GM19035 (cell line): ENCODE measurements around the gene TLE7.
A peak's percentile ranks its signal among the peaks of the same experiment; 100 is the strongest.

Experiments used
- ATAC-seq: cut with Tn5 transposase; IDR thresholded peaks from one replicate; pipeline ENCODE4 v1.9.1; 2021; ENCODE audit not compliant: unreplicated experiment

TLE7 gene

GRCh38 chr16:71414038-71414437 lies 27.8 kb downstream of the TLE7 start:
- ATAC-seq, result no peak

- no peak for ATAC-seq
These were observed 28.5 kb downstream of the TLE7 start for GRCh38 chr16:71413341-71413740.

GRCh38 chr16:71412270-71413160 lies 29.3 kb downstream of the TLE7 start:
- peak; percentile 67 for ATAC-seq

GRCh38 chr16:71410146-71410545 lies 31.7 kb downstream of the TLE7 start:
- no peak for ATAC-seq

- no peak for ATAC-seq
These were observed 32.7 kb downstream of the TLE7 start for GRCh38 chr16:71409011-71409775.

GRCh38 chr16:71408536-71408935 lies 33.3 kb downstream of the TLE7 start:
- ATAC-seq, result no peak

GRCh38 chr16:71407731-71408130 lies 34.1 kb downstream of the TLE7 start:
- no peak for ATAC-seq

GRCh38 chr16:71406724-71407123 lies 35.1 kb downstream of the TLE7 start:
- ATAC-seq, result no peak

GRCh38 chr16:71406316-71406715 lies 35.5 kb downstream of the TLE7 start:
- ATAC-seq, result no peak

- ATAC-seq, result no peak
These were observed 37.5 kb downstream of the TLE7 start for GRCh38 chr16:71404364-71404763.

- no peak for ATAC-seq
These were observed 39.2 kb downstream of the TLE7 start for GRCh38 chr16:71402674-71403073.

- no peak for ATAC-seq
These were observed 39.8 kb downstream of the TLE7 start for GRCh38 chr16:71402007-71402406.

GRCh38 chr16:71399801-71400563 lies 41.9 kb downstream of the TLE7 start:
- no peak for ATAC-seq

- ATAC-seq, result no peak
These were observed 45.3 kb downstream of the TLE7 start for GRCh38 chr16:71396594-71396993.

- no peak for ATAC-seq
These were observed 52.5 kb downstream of the TLE7 start for GRCh38 chr16:71389330-71389729.

GRCh38 chr16:71387045-71387871 lies 54.6 kb downstream of the TLE7 start:
- ATAC-seq, result no peak

- ATAC-seq, result no peak
These were observed 57.7 kb downstream of the TLE7 start for GRCh38 chr16:71384073-71384724.

GRCh38 chr16:71383054-71383773 lies 58.6 kb downstream of the TLE7 start:
- ATAC-seq, result no peak

GRCh38 chr16:71380831-71381230 lies 61.0 kb downstream of the TLE7 start:
- no peak for ATAC-seq
